HepG2 (cell line): ENCODE results near the gene CTCF. TPM values are rescaled to one million over a fixed set of nuclear protein-coding genes. Genes with fewer than 3 reads are reported as not detected.
A peak's percentile ranks its signal among the peaks of the same experiment; 100 is the strongest.

ENCODE experiments used
- ATAC-seq: fragments of 200-7000 bp; cut with Tn5 transposase; 3 replicates; pipeline ENCODE4 v1.9.1; 2020; ENCODE audit warnings: mild to moderate bottlenecking, moderate library complexity
- BruUV-seq: library from RNA; stranded (reverse); fragments of 400-500 nt; replicated peaks from 2 replicates; lab custom pipeline; 2021; lab: Mats Ljungman, UMichigan
- CTCF ChIA-PET: fragments of 300-600 bp; formaldehyde crosslinking; extraction: SDS; loops from one replicate; lab custom pipeline; 2021; ENCODE audit warnings: low total read pairs, inconsistent platforms, low intra/inter-chr PET ratio; lab: Yijun Ruan, JAX
- POLR2A ChIA-PET: fragments of 350-600 bp; sonication (Branson Sonifier 250); formaldehyde crosslinking; loops from one replicate; lab custom pipeline; 2020; ENCODE audit warnings: antibody characterized with exemption, inconsistent platforms; lab: Yijun Ruan, JAX
- DNase-seq: peaks from one replicate; pipeline ENCODE4 v3.0.0-alpha.2; 2015; ENCODE audit warnings: low spot score
- FAIRE-seq: peaks from 3 replicates; lab custom pipeline; 2011; peaks lifted over from hg19 to GRCh38; lab: Jason Lieb, UNC
- H2AFZ ChIP-seq: one replicate; pipeline ENCODE4 v1.6.1; 2011; ENCODE audit warnings: low read length, inconsistent platforms
- H3K27ac ChIP-seq: fragments of 300-600 bp; 3 replicates; pipeline ENCODE4 v1.8.0; 2011; ENCODE audit warnings: mixed run types, mild to moderate bottlenecking, mixed read lengths, low read length, inconsistent platforms; ENCODE audit not compliant: insufficient read depth; ENCODE audit errors: extremely low read length
- H3K27me3 ChIP-seq, 2 experiments: fragments of 200-600 bp in 1 of 2; 2 replicates in 1 of 2; 3 replicates in 1 of 2; pipeline versions ENCODE4 v1.6.0 to v1.8.0; 2011; ENCODE audit warnings: low read length in 2 of 2, mild to moderate bottlenecking in 2 of 2, moderate library complexity in 2 of 2, inconsistent platforms in 1 of 2; ENCODE audit not compliant: insufficient read depth in 2 of 2, control insufficient read depth in 1 of 2
- H3K36me3 ChIP-seq, 2 experiments: fragments of 200-600 bp in 1 of 2; replicated peaks in 1 of 2; 2 replicates in 1 of 2; 3 replicates in 1 of 2; pipeline versions ENCODE4 v1.5.1 to v1.8.0; 2011; ENCODE audit warnings: low read length in 2 of 2, inconsistent platforms in 1 of 2; ENCODE audit not compliant: insufficient read depth in 2 of 2, control insufficient read depth in 1 of 2
- H3K4me1 ChIP-seq: 2 replicates; pipeline ENCODE4 v1.5.1; 2012; ENCODE audit warnings: low read length, inconsistent platforms; ENCODE audit not compliant: insufficient read depth
- H3K4me2 ChIP-seq: 2 replicates; pipeline ENCODE4 v1.6.0; 2011; ENCODE audit warnings: low read depth, low read length, inconsistent platforms
- H3K4me3 ChIP-seq, 3 experiments: fragments of 200-600 bp in 1 of 3; sonication (generic), shearing (Covaris generic) in 1 of 3; replicated peaks in 1 of 3; 2 replicates each; pipeline ENCODE4 v1.5.1; 2011 to 2016; ENCODE audit warnings: low read length in 3 of 3, inconsistent platforms in 2 of 3, low read depth in 2 of 3, mild to moderate bottlenecking in 2 of 3, control low read depth in 1 of 3, mixed read lengths in 1 of 3; ENCODE audit not compliant: insufficient read depth in 1 of 3
- H3K79me2 ChIP-seq: one replicate; pipeline ENCODE4 v1.6.1; 2011; ENCODE audit warnings: low read length, inconsistent platforms; ENCODE audit not compliant: insufficient read depth
- H3K9ac ChIP-seq: 2 replicates; pipeline ENCODE4 v1.6.0; 2011; ENCODE audit warnings: mild to moderate bottlenecking, low read depth, low read length, inconsistent platforms; ENCODE audit not compliant: insufficient read depth
- H3K9me3 ChIP-seq: 2 replicates; pipeline ENCODE4 v1.5.1; 2012; ENCODE audit warnings: mild to moderate bottlenecking, low read length
- H4K20me1 ChIP-seq: 2 replicates; pipeline ENCODE4 v1.6.0; 2011; ENCODE audit warnings: inconsistent platforms, mild to moderate bottlenecking, low read length, moderate library complexity; ENCODE audit not compliant: insufficient read depth
- FOXK1 ChIP-seq: sonication (generic); formaldehyde crosslinking; IDR thresholded peaks from 2 replicates; pipeline ENCODE4 v1.4.0; 2020; ENCODE audit warnings: low read depth, missing genetic modification reagents, borderline replicate concordance
- NRL ChIP-seq: sonication (generic); formaldehyde crosslinking; IDR thresholded peaks from 2 replicates; pipeline ENCODE4 v1.5.0; 2020; ENCODE audit warnings: missing genetic modification reagents, mild to moderate bottlenecking, moderate library complexity, borderline replicate concordance
- RCOR2 ChIP-seq: IDR thresholded peaks from 2 replicates; pipeline ENCODE4 v1.6.1; 2016; ENCODE audit warnings: missing biosample characterization, missing genetic modification reagents
- REXO4 ChIP-seq: sonication (generic); formaldehyde crosslinking; IDR thresholded peaks from 2 replicates; pipeline ENCODE4 v1.8.0; 2022; ENCODE audit warnings: missing genetic modification reagents, mild to moderate bottlenecking, borderline replicate concordance
- RFX5 ChIP-seq: IDR thresholded peaks from 2 replicates; pipeline ENCODE4 v1.6.1; 2011; ENCODE audit warnings: low read depth, low read length, improper control_type of control experiment
- SMYD3 ChIP-seq: sonication (generic); formaldehyde crosslinking; IDR thresholded peaks from 2 replicates; pipeline ENCODE4 v1.8.1; 2023; ENCODE audit warnings: mild to moderate bottlenecking, missing genetic modification reagents
- SNAPC2 ChIP-seq: sonication (generic); formaldehyde crosslinking; IDR thresholded peaks from 2 replicates; pipeline ENCODE4 v1.8.1; 2022; ENCODE audit warnings: mild to moderate bottlenecking, missing genetic modification reagents
- ZBTB21 ChIP-seq: sonication (generic); formaldehyde crosslinking; IDR thresholded peaks from 2 replicates; pipeline ENCODE4 v1.4.0; 2020; ENCODE audit warnings: missing genetic modification reagents
- ZNF143 ChIP-seq: sonication (generic); formaldehyde crosslinking; IDR thresholded peaks from 2 replicates; pipeline ENCODE4 v1.4.0; 2020; ENCODE audit warnings: missing genetic modification reagents
- ZNF292 ChIP-seq: sonication (generic); formaldehyde crosslinking; IDR thresholded peaks from 2 replicates; pipeline ENCODE4 v1.8.1; 2022; ENCODE audit warnings: mild to moderate bottlenecking, low read depth, missing genetic modification reagents, borderline replicate concordance
- ZNF574 ChIP-seq: sonication (generic); formaldehyde crosslinking; IDR thresholded peaks from 2 replicates; pipeline ENCODE4 v1.4.0; 2020; ENCODE audit warnings: missing genetic modification reagents
- ZNF710 ChIP-seq: sonication (generic); formaldehyde crosslinking; IDR thresholded peaks from 2 replicates; pipeline ENCODE4 v1.5.0; 2020; ENCODE audit warnings: mild to moderate bottlenecking, missing genetic modification reagents, borderline replicate concordance
- ZNF749 ChIP-seq: sonication (generic); formaldehyde crosslinking; IDR thresholded peaks from 2 replicates; pipeline ENCODE4 v1.8.0; 2022; ENCODE audit warnings: mild to moderate bottlenecking, missing genetic modification reagents, moderate library complexity, borderline replicate concordance
- WGBS: methylation state at CpG from one replicate; pipeline ENCODE4 v1.1.6; 2017; ENCODE audit warnings: low lambda C conversion rate; 5-methylcytosine and 5-hydroxymethylcytosine counted together
- in situ Hi-C: cut with HindIII; loops from 2 replicates; pipeline ENCODE4 v1.10.0; 2017; ENCODE audit warnings: low pct_unique_long_range_greater_than_20kb; ENCODE audit not compliant: extremely low pct_ligation_motif_present
- intact Hi-C: fragments of 100-400 bp; cut with micrococcal nuclease; formaldehyde crosslinking; loops from one replicate; pipeline ENCODE4 v1.10.0; 2022; ENCODE audit not compliant: unreplicated experiment
- polyA plus RNA-seq, 8 experiments: library from polyadenylated mRNA; depleted of rRNA in 3 of 8; stranded (reverse) in 7 of 8; unstranded in 1 of 8; fragments of >200 nt; fragmentation: Illumina TruSeq in 4 of 8; extraction: Trizol in 4 of 8; gene quantifications; 2 replicates each; pipeline versions ENCODE4 v1.2.1 to v1.2.3, GENCODE V29; 2011 to 2016; ENCODE audit warnings: low read depth in 4 of 8, missing spikeins in 1 of 8, mixed read lengths in 1 of 8; ENCODE audit not compliant: insufficient read depth in 1 of 8
- total RNA-seq, 5 experiments: library from RNA; depleted of rRNA; stranded (reverse); fragments of >200 nt; fragmentation: Illumina TruSeq; extraction: Trizol; gene quantifications; 2 replicates each; pipeline ENCODE4 v1.2.3, GENCODE V29; 2016; ENCODE audit warnings: low read depth in 1 of 5
- TF ChIP-seq, protein P1 (sequence below): sonication (generic); formaldehyde crosslinking; IDR thresholded peaks from 2 replicates; pipeline ENCODE4 v1.8.0; 2022; ENCODE audit warnings: low read depth, missing genetic modification reagents
- TF ChIP-seq, protein P2 (sequence below): sonication (generic); formaldehyde crosslinking; IDR thresholded peaks from 2 replicates; pipeline ENCODE4 v1.4.0; 2020; ENCODE audit warnings: missing genetic modification reagents, borderline replicate concordance

Gene CTCF
- total and polyA plus RNA-seq, 2 of the 13 experiments (the other 11 are each of a cell fraction or from before 2014, with no cell fraction given): 19.5 to 37.5 TPM

DNA sequence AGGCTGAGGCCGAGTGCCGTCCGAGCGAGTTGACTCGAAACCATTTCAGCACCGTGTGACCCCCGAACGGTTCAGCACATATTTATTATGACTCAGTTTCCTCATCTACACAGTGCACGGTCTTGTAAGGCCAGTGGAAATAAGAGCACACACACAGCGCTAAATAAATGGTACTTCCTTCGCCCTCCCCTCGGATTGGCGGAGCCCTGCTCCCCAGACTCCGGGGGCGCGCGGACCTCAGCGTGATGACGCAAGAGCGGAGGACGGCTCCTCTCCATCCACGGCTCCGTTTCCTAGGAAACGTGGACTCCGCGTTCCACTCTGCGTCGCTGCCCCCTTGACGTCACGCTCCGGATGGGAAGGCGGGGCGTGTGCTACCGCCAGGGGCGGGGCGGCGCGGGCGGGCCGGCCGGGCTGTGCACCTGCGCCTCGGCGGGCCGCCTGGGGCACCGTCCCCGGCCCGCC, 98.3 kb downstream of the CTCF start, which contains the start of gene PARD6A:
TSS of gene PARD6A (plus strand) at position 397 of the 465 bp plus-strand sequence. CDS start 79 bp downstream, outside the sequence.
- peaks cover 11% of the 10 kb centered on the region for H3K79me2 ChIP-seq
- peak; percentile 82 for FAIRE-seq
- H3K9me3 ChIP-seq: no peaks in the 10 kb centered on the region
- no peaks in the 10 kb centered on the region; a peak in 1 of 5 replicates for H3K27me3 ChIP-seq
- ChIA-PET CTCF (no interaction called here), POLR2A (interaction anchor here (0.6 to 2.0 kb wide), 22 partner anchors 9 to 425 kb away, joined by 3 to 14 read pairs (median 4); partner anchors contain the start of genes ATP6V0D1, CTCF, HSD11B2 and LCAT)
- intact Hi-C loops: no loop called here
- 0 out of 2 replicates have a peak, but pooled peaks cover 3% of the 10 kb centered on the region for H4K20me1 ChIP-seq
- peaks cover 6 to 13% of the 10 kb centered on the region in 2 experiments; a peak in 4 of 5 replicates for H3K36me3 ChIP-seq
- H3K4me3 ChIP-seq: peak within 1 kb of the TSS; percentile 73 to 94 (median 93)
- WGBS: 1% methylated on average over 26 of the region's 48 CpGs
- H3K27ac ChIP-seq: peak within 1 kb of the TSS; percentile 87
- in situ Hi-C loops: loop anchor here (10.0 kb wide), 1 partner anchor 274 kb away; the partner anchor contains the start of genes CTRL and PSMB10
- peak within 1 kb of the TSS; percentile 94 for H3K4me2 ChIP-seq
- H3K9ac ChIP-seq: peak within 1 kb of the TSS; percentile 87
- peak; percentile 67 for ATAC-seq
- peak; percentile 94 for DNase-seq
- peak within 1 kb of the TSS; percentile 83 for H2AFZ ChIP-seq
- peaks cover 21% of the 10 kb centered on the region for H3K4me1 ChIP-seq
- BruUV-seq: no TSS peak
- peak; percentile 32 for TF ChIP-seq ZNF574 (CRISPR knock-in tag)
- TF ChIP-seq, protein P1, sequence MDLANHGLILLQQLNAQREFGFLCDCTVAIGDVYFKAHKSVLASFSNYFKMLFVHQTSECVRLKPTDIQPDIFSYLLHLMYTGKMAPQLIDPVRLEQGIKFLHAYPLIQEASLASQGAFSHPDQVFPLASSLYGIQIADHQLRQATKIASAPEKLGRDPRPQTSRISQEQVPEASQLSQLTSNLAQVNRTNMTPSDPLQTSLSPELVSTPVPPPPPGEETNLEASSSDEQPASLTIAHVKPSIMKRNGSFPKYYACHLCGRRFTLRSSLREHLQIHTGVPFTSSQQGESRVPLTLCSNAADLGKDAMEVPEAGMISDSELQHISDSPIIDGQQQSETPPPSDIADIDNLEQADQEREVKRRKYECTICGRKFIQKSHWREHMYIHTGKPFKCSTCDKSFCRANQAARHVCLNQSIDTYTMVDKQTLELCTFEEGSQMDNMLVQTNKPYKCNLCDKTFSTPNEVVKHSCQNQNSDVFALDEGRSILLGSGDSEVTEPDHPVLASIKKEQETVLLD (CRISPR knock-in tag): 0 out of 2 replicates have a peak, but pooled peaks have one; percentile 47
- TF ChIP-seq RFX5: peak; percentile 58
- TF ChIP-seq ZNF710: 0 out of 2 replicates have a peak, but pooled peaks have one; percentile 49
- 0 out of 2 replicates have a peak, but pooled peaks have one; percentile 7 for TF ChIP-seq SNAPC2 (CRISPR knock-in tag)
- peak; percentile 43; the same call in 1 of the 2 replicates for TF ChIP-seq FOXK1 (CRISPR knock-in tag)
- TF ChIP-seq ZNF292 (CRISPR knock-in tag): 0 out of 2 replicates have a peak, but pooled peaks have one; percentile 2
- 0 out of 2 replicates have a peak, but pooled peaks have one; percentile 81 for TF ChIP-seq REXO4
- 0 out of 2 replicates have a peak, but pooled peaks have one; percentile 75 for TF ChIP-seq SMYD3
- peak; percentile 43; the same call in 1 of the 2 replicates for TF ChIP-seq RCOR2 (CRISPR knock-in tag)
- TF ChIP-seq ZBTB21: peak; percentile 95
- TF ChIP-seq NRL (CRISPR knock-in tag): 0 out of 2 replicates have a peak, but pooled peaks have one; percentile 1
- TF ChIP-seq, protein P2, sequence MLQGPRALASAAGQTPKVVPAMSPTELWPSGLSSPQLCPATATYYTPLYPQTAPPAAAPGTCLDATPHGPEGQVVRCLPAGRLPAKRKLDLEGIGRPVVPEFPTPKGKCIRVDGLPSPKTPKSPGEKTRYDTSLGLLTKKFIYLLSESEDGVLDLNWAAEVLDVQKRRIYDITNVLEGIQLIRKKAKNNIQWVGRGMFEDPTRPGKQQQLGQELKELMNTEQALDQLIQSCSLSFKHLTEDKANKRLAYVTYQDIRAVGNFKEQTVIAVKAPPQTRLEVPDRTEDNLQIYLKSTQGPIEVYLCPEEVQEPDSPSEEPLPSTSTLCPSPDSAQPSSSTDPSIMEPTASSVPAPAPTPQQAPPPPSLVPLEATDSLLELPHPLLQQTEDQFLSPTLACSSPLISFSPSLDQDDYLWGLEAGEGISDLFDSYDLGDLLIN: peak; percentile 1; the same call in 1 of the 2 replicates
- TF ChIP-seq ZNF143: no peak
- 0 out of 2 replicates have a peak, but pooled peaks have one; percentile 73 for TF ChIP-seq ZNF749 (CRISPR knock-in tag)
